Mesendoderm (in vitro differentiated cells): ENCODE results near the gene ANP32D.
"Not testable (repeated sequence)": the region's sequence is repeated elsewhere in the genome, so short reads cannot be mapped to it uniquely, and the experiment has no call there.

Experiments used
- DNase-seq: peaks from one replicate; pipeline ENCODE4 v3.0.0; 2013
- H2AK5ac ChIP-seq: 2 replicates; pipeline ENCODE4 v1.6.1; 2013; ENCODE audit warnings: low read length, inconsistent platforms
- H2BK120ac ChIP-seq: 2 replicates; pipeline ENCODE4 v1.6.1; 2013; ENCODE audit warnings: low read depth, mild to moderate bottlenecking, low read length, moderate library complexity, mixed read lengths
- H2BK15ac ChIP-seq: replicated peaks from 2 replicates; pipeline ENCODE4 v1.6.1; 2013; ENCODE audit warnings: low read depth, mild to moderate bottlenecking, moderate library complexity
- H2BK5ac ChIP-seq: 2 replicates; pipeline ENCODE4 v1.6.1; 2013; ENCODE audit warnings: low read length, inconsistent platforms
- H3K18ac ChIP-seq: 2 replicates; pipeline ENCODE4 v1.6.1; 2013; ENCODE audit warnings: mild to moderate bottlenecking, low read length, mixed read lengths
- H3K23ac ChIP-seq: one replicate; pipeline ENCODE4 v1.6.1; 2013; ENCODE audit warnings: low read length
- H3K27ac ChIP-seq: 2 replicates; pipeline ENCODE4 v1.5.1; 2013; ENCODE audit warnings: low read depth, mild to moderate bottlenecking, inconsistent platforms, low read length, moderate library complexity
- H3K27me3 ChIP-seq: 2 replicates; pipeline ENCODE4 v1.6.1; 2013; ENCODE audit warnings: low read length, control low read depth, mild to moderate bottlenecking, inconsistent platforms; ENCODE audit not compliant: insufficient read depth, poor library complexity
- H3K36me3 ChIP-seq: 2 replicates; pipeline ENCODE4 v1.6.1; 2013; ENCODE audit warnings: low read length, inconsistent platforms; ENCODE audit not compliant: control insufficient read depth, insufficient read depth
- H3K4ac ChIP-seq: one replicate; pipeline ENCODE4 v1.6.1; 2013; ENCODE audit warnings: low read depth, mild to moderate bottlenecking, low read length, moderate library complexity
- H3K4me1 ChIP-seq: 2 replicates; pipeline ENCODE4 v1.6.1; 2013; ENCODE audit warnings: low read depth, low read length, inconsistent platforms; ENCODE audit not compliant: control insufficient read depth
- H3K4me2 ChIP-seq: 2 replicates; pipeline ENCODE4 v1.6.1; 2013; ENCODE audit warnings: low read length
- H3K4me3 ChIP-seq: 2 replicates; pipeline ENCODE4 v1.5.1; 2013; ENCODE audit warnings: mild to moderate bottlenecking, low read length
- H3K56ac ChIP-seq: one replicate; pipeline ENCODE4 v1.6.1; 2013; ENCODE audit warnings: low read length
- H3K79me1 ChIP-seq: 2 replicates; pipeline ENCODE4 v1.6.1; 2013; ENCODE audit warnings: low read length, inconsistent platforms
- H3K79me2 ChIP-seq: 2 replicates; pipeline ENCODE4 v1.6.1; 2013; ENCODE audit warnings: mild to moderate bottlenecking, low read length; ENCODE audit not compliant: control insufficient read depth, insufficient read depth
- H3K9ac ChIP-seq: 2 replicates; pipeline ENCODE4 v1.6.1; 2013; ENCODE audit warnings: low read length, inconsistent platforms
- H4K5ac ChIP-seq: one replicate; pipeline ENCODE4 v1.6.1; 2013; ENCODE audit warnings: low read length
- H4K8ac ChIP-seq: one replicate; pipeline ENCODE4 v1.6.1; 2013; ENCODE audit warnings: low read depth, mild to moderate bottlenecking, control low read depth, low read length, moderate library complexity
- WGBS: extraction: QIAGEN DNeasy Blood & Tissue Kit; methylation state at CpG from one replicate; pipeline ENCODE4 v1.1.7; 2013; ENCODE audit warnings: low lambda C conversion rate, missing lambda C conversion rate; ENCODE audit not compliant: insufficient coverage; ENCODE audit errors: extremely low coverage; 5-methylcytosine and 5-hydroxymethylcytosine counted together

ANP32D gene

GRCh38 chr12:48455116-48455515 lies 17.2 kb upstream of the ANP32D start:
- Histone ChIP-seq H3K23ac (no peak overlapping the region), H3K4me3 (no peak overlapping the region), H3K4ac (no peak overlapping the region), H4K5ac (no peak overlapping the region), H3K56ac (no peak overlapping the region), H4K8ac (no peak overlapping the region), H2BK5ac (no peak overlapping the region), H3K4me1 (no peaks in the 10 kb centered on the region), H3K36me3 (no peaks in the 10 kb centered on the region), H2BK120ac (no peak overlapping the region), H3K4me2 (no peak overlapping the region), H2BK15ac (no peak overlapping the region), H3K79me1 (no peaks in the 10 kb centered on the region), H3K27me3 (no peaks in the 10 kb centered on the region), H3K9ac (no peak overlapping the region), H3K79me2 (no peaks in the 10 kb centered on the region), H2AK5ac (no peak overlapping the region), H3K18ac (no peak overlapping the region), H3K27ac (no peak overlapping the region)
- no peak for DNase-seq
- no CpG with 5 or more reads among the region's 2 CpGs for WGBS

GRCh38 chr12:48459259-48459658 lies 13.1 kb upstream of the ANP32D start:
- no peak overlapping the region for H4K5ac ChIP-seq
- H3K4ac ChIP-seq, result no peak overlapping the region
- no peaks in the 10 kb centered on the region for H3K4me1 ChIP-seq
- no peak overlapping the region for H3K18ac ChIP-seq
- no peak overlapping the region for H3K23ac ChIP-seq
- H3K9ac ChIP-seq, result no peak overlapping the region
- no peak overlapping the region for H2AK5ac ChIP-seq
- no peaks in the 10 kb centered on the region for H3K79me2 ChIP-seq
- H3K36me3 ChIP-seq, result no peaks in the 10 kb centered on the region
- H3K4me3 ChIP-seq, result no peak overlapping the region
- no peak overlapping the region for H3K56ac ChIP-seq
- H2BK5ac ChIP-seq, result no peak overlapping the region
- H2BK120ac ChIP-seq, result no peak overlapping the region
- no peak overlapping the region for H4K8ac ChIP-seq
- H3K4me2 ChIP-seq, result no peak overlapping the region
- DNase-seq, result no peak
- no peak overlapping the region for H3K27ac ChIP-seq
- no peaks in the 10 kb centered on the region for H3K27me3 ChIP-seq
- H3K79me1 ChIP-seq, result no peaks in the 10 kb centered on the region
- WGBS, result no CpG with 5 or more reads among the region's 6 CpGs
- no peak overlapping the region for H2BK15ac ChIP-seq

- H3K4me1 ChIP-seq, H2BK120ac ChIP-seq, H3K23ac ChIP-seq, H3K9ac ChIP-seq, H3K4ac ChIP-seq, H3K27me3 ChIP-seq, H2AK5ac ChIP-seq, H3K4me3 ChIP-seq, H3K79me2 ChIP-seq, H4K5ac ChIP-seq, H3K36me3 ChIP-seq, H3K18ac ChIP-seq, H4K8ac ChIP-seq, H3K56ac ChIP-seq, H2BK5ac ChIP-seq, H3K79me1 ChIP-seq, H3K4me2 ChIP-seq, H2BK15ac ChIP-seq, DNase-seq, H3K27ac ChIP-seq: not testable (repeated sequence)
- no CpG with 5 or more reads among the region's 9 CpGs for WGBS
These were observed 3.3 kb upstream of the ANP32D start for GRCh38 chr12:48469027-48469426.

DNA sequence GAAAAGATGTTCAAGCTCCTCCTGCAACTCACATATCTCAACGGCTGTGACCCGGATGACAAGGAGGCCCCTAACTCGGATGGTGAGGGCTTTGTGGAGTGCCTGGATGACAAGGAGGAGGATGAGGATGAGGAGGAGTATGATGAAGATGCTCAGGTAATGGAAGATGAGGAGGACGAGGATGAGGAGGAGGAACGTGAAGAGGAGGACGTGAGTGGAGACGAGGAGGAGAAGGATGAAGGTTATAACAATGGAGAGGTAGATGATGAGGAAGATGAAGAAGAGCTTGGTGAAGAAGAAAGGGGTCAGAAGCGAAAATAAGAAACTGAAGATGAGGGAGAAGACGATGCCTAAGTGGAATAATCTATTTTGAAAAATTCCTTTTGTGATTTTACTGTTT lies 702 bp downstream of the ANP32D start:
- Histone ChIP-seq H3K9ac (no peak overlapping the region), H4K5ac (no peak overlapping the region), H3K56ac (no peak overlapping the region), H3K4me1 (no peaks in the 10 kb centered on the region), H3K27me3 (no peaks in the 10 kb centered on the region), H3K27ac (no peak overlapping the region), H3K36me3 (no peaks in the 10 kb centered on the region), H3K18ac (no peak overlapping the region), H3K23ac (no peak overlapping the region), H3K4ac (no peak overlapping the region), H2BK120ac (no peak overlapping the region), H3K79me2 (no peaks in the 10 kb centered on the region), H2AK5ac (no peak overlapping the region), H3K4me2 (no peak overlapping the region), H2BK15ac (no peak overlapping the region), H3K79me1 (no peaks in the 10 kb centered on the region), H4K8ac (no peak overlapping the region), H2BK5ac (no peak overlapping the region), H3K4me3 (no peak overlapping the region)
- WGBS, result 100% methylated on average over 4 of the region's 9 CpGs
- DNase-seq, result no peak

GRCh38 chr12:48474497-48474896 lies 2.1 kb downstream of the ANP32D start:
- not testable (repeated sequence) for H3K4me2 ChIP-seq, H3K4me3 ChIP-seq, H2BK5ac ChIP-seq, H2BK120ac ChIP-seq, H2BK15ac ChIP-seq, H3K36me3 ChIP-seq, H3K4ac ChIP-seq, H3K18ac ChIP-seq, H3K56ac ChIP-seq, H3K79me1 ChIP-seq, H4K8ac ChIP-seq, H3K27ac ChIP-seq, DNase-seq, H3K4me1 ChIP-seq, H3K27me3 ChIP-seq, H3K23ac ChIP-seq, H3K9ac ChIP-seq, H3K79me2 ChIP-seq, H2AK5ac ChIP-seq, H4K5ac ChIP-seq
- WGBS, result no CpG with 5 or more reads among the region's 11 CpGs

GRCh38 chr12:48482198-48482597 lies 9.8 kb downstream of the ANP32D start, which contains the start of gene C12orf54:
Gene C12orf54, plus strand, starts transcription at chr12:48482498. Its CDS starts 799 bp downstream, at chr12:48483297.
- Histone ChIP-seq H3K23ac (no peak within 1 kb of the TSS), H3K79me2 (no peaks in the 10 kb centered on the region), H2AK5ac (no peak within 1 kb of the TSS), H3K9ac (no peak within 1 kb of the TSS), H3K4me3 (no peak within 1 kb of the TSS), H2BK120ac (no peak within 1 kb of the TSS), H3K18ac (no peak within 1 kb of the TSS), H3K56ac (no peak within 1 kb of the TSS), H3K4ac (no peak within 1 kb of the TSS), H3K36me3 (no peaks in the 10 kb centered on the region), H3K79me1 (no peaks in the 10 kb centered on the region), H3K4me1 (no peaks in the 10 kb centered on the region), H3K27ac (no peak within 1 kb of the TSS), H2BK15ac (no peak within 1 kb of the TSS), H2BK5ac (no peak within 1 kb of the TSS), H4K5ac (no peak within 1 kb of the TSS), H3K27me3 (no peaks in the 10 kb centered on the region), H4K8ac (no peak within 1 kb of the TSS), H3K4me2 (no peak within 1 kb of the TSS)
- no peak for DNase-seq
- no CpG with 5 or more reads among the region's 2 CpGs for WGBS
